Coronary artery (tissue), 2 donors: Measurements from ENCODE around the gene ALKBH7.

Source experiments
- DNase-seq: peaks from one replicate; pipeline ENCODE4 v3.0.0-alpha.2; 2017; ENCODE audit warnings: low spot score
- H3K27ac ChIP-seq, 2 donors: fragments of 200-600 bp; sonication (generic); one replicate each; pipeline ENCODE4 v1.5.1; 2016 to 2019
- H3K4me3 ChIP-seq: fragments of 200-600 bp; sonication (generic); 2 replicates; pipeline ENCODE4 v1.5.1; 2016; ENCODE audit warnings: mild to moderate bottlenecking, moderate library complexity
- TF ChIP-seq, protein P1 (sequence below): fragments of 200-600 bp; sonication (generic); IDR thresholded peaks from one replicate; pipeline ENCODE4 v1.5.1; 2019; ENCODE audit warnings: antibody characterized with exemption

The ALKBH7 gene

GRCh38 chr19:6373096-6373812, 660 bp downstream of the ALKBH7 start:
- Histone ChIP-seq H3K27ac (peak overlapping the region; percentile 94 to 100), H3K4me3 (peak overlapping the region; percentile 95)
- peak; percentile 99 for DNase-seq
- TF ChIP-seq, protein P1, sequence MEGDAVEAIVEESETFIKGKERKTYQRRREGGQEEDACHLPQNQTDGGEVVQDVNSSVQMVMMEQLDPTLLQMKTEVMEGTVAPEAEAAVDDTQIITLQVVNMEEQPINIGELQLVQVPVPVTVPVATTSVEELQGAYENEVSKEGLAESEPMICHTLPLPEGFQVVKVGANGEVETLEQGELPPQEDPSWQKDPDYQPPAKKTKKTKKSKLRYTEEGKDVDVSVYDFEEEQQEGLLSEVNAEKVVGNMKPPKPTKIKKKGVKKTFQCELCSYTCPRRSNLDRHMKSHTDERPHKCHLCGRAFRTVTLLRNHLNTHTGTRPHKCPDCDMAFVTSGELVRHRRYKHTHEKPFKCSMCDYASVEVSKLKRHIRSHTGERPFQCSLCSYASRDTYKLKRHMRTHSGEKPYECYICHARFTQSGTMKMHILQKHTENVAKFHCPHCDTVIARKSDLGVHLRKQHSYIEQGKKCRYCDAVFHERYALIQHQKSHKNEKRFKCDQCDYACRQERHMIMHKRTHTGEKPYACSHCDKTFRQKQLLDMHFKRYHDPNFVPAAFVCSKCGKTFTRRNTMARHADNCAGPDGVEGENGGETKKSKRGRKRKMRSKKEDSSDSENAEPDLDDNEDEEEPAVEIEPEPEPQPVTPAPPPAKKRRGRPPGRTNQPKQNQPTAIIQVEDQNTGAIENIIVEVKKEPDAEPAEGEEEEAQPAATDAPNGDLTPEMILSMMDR: no peak

- peak overlapping the region; percentile 94 to 100 for H3K27ac ChIP-seq
Observed at GRCh38 chr19:6373813-6374108, 1.2 kb downstream of the ALKBH7 start.

GRCh38 chr19:6374161-6374709, 1.6 kb downstream of the ALKBH7 start:
- DNase-seq: no peak
- Histone ChIP-seq H3K27ac (peak overlapping the region in 1 of 2 donors; percentile 100), H3K4me3 (peak overlapping the region; percentile 95)
- TF ChIP-seq, protein P1: no peak

More at GRCh38 chr19:6373813-6374108, 1.2 kb downstream of the ALKBH7 start:
- DNase-seq: no peak
- TF ChIP-seq, protein P1: no peak
- peak overlapping the region; percentile 95 for H3K4me3 ChIP-seq

DNA sequence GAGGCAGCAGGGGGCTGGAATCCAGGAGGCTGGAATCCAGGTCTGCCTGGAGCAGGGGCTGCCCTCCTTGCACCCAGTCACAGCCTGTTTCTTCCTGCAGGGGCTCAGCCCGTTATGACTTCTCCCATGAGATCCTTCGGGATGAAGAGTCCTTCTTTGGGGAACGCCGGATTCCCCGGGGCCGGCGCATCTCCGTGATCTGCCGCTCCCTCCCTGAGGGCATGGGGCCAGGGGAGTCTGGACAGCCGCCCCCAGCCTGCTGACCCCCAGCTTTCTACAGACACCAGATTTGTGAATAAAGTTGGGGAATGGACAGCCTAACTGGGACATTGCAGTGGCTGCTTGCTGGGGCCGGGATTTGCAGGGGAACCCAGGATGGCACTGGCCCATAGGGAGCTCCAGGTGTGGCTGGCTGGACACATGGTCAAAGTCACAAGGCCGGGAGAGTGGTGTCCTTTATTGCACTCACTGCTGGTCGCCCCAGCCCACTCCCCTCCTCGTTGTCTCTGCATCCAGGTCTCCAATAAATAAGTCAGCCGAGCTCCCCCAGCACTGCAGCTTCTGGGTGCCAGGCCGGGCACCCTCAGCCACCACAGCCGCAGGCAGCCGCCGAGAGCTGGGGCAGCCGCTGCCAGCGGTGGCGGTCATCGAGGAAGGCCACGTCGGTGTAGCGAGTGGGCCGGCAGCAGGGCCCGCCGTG, 2.3 kb downstream of the ALKBH7 start:
- Histone ChIP-seq H3K4me3 (no peak overlapping the region), H3K27ac (no peak overlapping the region)
- TF ChIP-seq, protein P1: no peak
- no peak for DNase-seq

DNA sequence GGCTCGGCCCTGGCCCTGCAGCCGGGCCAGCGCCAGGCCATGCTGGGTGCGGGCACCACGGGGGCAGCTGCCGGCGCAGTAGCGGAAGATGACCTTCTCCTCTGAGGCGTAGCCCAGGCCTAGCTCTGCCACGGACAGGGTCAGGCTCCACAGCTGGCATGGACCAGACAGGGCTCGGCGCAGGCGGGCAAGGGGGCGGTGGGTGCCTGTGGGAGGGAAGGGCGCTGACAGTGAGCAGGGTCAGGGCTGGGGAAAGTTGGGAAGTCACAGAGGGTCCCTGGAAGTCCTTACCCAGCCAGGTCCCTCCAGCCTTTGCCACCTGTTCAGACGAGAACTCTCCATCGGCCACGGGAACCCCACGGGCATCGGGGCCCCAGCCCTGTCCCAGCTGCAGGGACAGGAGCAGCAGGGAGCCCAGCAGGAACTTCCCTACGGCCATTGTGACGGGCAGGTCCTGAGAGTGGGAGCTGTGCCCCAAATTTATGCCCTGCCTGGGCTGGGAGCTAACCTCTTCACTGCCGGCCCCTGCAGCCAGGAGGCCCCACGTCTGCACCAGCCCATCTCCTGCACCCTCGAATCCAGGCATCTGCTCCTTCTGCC, 2.9 kb downstream of the ALKBH7 start, which contains the start of gene PSPN:
Gene PSPN (minus strand): TSS at position 523 of the 600 bp plus-strand sequence. CDS start 84 bp downstream, at position 439.
- no peak within 1 kb of the TSS for H3K4me3 ChIP-seq
- DNase-seq: no peak
- H3K27ac ChIP-seq: no peak within 1 kb of the TSS
- TF ChIP-seq, protein P1: no peak

DNA sequence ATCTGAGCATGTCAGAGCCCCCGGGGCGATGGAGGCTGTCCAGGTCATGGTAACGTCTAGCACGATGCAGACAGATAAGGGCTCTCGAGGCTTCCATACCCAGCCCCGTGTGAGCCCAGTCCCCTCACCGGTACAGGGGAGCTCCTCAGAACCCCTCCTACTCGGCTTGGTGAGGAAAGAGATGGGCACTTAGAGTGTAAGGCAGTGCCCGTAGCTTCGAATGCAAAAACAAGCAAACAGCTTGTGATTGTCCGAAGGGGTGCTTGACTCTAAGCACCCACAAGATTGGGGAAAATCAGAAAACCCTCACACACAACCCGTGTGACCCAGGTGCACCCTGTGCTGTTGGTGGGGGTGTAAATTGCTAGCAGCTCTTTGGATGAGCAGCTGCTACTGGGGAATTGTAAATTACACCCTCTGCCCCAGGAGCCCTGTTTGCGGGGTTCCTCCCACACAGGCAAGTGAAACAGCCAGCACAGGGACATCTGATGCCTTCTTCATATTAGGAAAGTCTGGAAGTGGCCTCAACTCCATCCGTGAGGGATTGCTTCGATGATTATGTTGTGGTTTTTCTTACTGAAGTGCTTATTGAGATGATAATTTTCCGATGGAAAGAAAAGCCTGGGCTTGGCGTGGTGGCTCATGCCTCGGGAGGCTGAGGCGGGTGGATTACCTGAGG, 4.1 kb downstream of the ALKBH7 start:
- TF ChIP-seq, protein P1: no peak
- Histone ChIP-seq H3K27ac (no peak overlapping the region), H3K4me3 (no peak overlapping the region)
- no peak for DNase-seq
